Mammary epithelial cell (primary cell): ENCODE data around the gene CEBPA.

Source experiments
- CTCF ChIP-seq, 2 donors: IDR thresholded peaks in 1 of 2; conservative IDR thresholded peaks in 1 of 2; 2 replicates each; pipeline ENCODE4 v1.5.1; 2011 to 2012; ENCODE audit warnings: inconsistent platforms in 2 of 2, low read length in 2 of 2, mild to moderate bottlenecking in 2 of 2, control low read depth in 1 of 2, low read depth in 1 of 2; ENCODE audit not compliant: insufficient read depth in 1 of 2; ENCODE audit errors: extremely low read depth in 1 of 2
- EZH2 ChIP-seq: IDR thresholded peaks from 2 replicates; pipeline ENCODE4 v1.6.1; 2012; ENCODE audit warnings: low read length, inconsistent platforms, borderline replicate concordance

GRCh38 chr19:33252418-33252962 lies 49.8 kb downstream of the CEBPA start:
- TF ChIP-seq CTCF (conservative IDR thresholded peaks at IDR 0.05 in 1 of 2, IDR thresholded peaks at IDR 0.05 in 1 of 2; ENCODE audit: extremely low read depth in 1 of 2, insufficient read depth in 1 of 2, low read depth in 1 of 2, low read length in 2 of 2) (no peak), EZH2 (no peak)
